Bronchus fibroblast of lung (primary cell): Measurements from ENCODE around the gene MPZL1. TPM values are rescaled to one million over a fixed set of nuclear protein-coding genes. Genes with fewer than 3 reads are reported as not detected.

Experiments
- total RNA-seq: library from RNA; depleted of rRNA; stranded (reverse); fragments of >200 nt; gene quantifications from 2 replicates; pipeline ENCODE4 v1.2.3, GENCODE V29; 2015

MPZL1 gene
- 38.1 and 42.2 TPM in 2 replicates for total RNA-seq

GRCh38 chr1:167721617-167722151, at the start of gene MPZL1:
Gene MPZL1, plus strand, starts transcription at chr1:167721982. Its CDS starts 170 bp downstream, at chr1:167722152.

Other genes starting within 250 kb of the MPZL1 start
- gene CD247, start 203.5 kb upstream of the MPZL1 start, total RNA-seq = not detected in 2 replicates
- 8.3 and 11.1 TPM in 2 replicates for gene CREG1, start 168.2 kb upstream of the MPZL1 start, total RNA-seq
- gene RCSD1, start 91.8 kb upstream of the MPZL1 start, total RNA-seq = under 0.01 TPM in 2 replicates
- gene ADCY10, start 192.2 kb downstream of the MPZL1 start, total RNA-seq = not detected in 2 replicates
- 28.5 and 30.3 TPM in 2 replicates for gene DCAF6, start 214.7 kb downstream of the MPZL1 start, total RNA-seq
- 34.8 and 42.4 TPM in 2 replicates for gene MPC2, start 215.1 kb downstream of the MPZL1 start, total RNA-seq